HepG2 (cell line): Measurements from ENCODE around the gene TOMM7. TPM values are rescaled to one million over a fixed set of nuclear protein-coding genes. Genes with fewer than 3 reads are reported as not detected.

Experiments
- CC2D1A ChIP-seq: sonication (generic); formaldehyde crosslinking; IDR thresholded peaks from 2 replicates; pipeline ENCODE4 v1.8.1; 2023; ENCODE audit warnings: mild to moderate bottlenecking, missing genetic modification reagents
- DNMT3B ChIP-seq: conservative IDR thresholded peaks from 2 replicates; pipeline ENCODE4 v1.6.1; 2016; ENCODE audit warnings: missing biosample characterization, control low read depth
- ERF ChIP-seq: IDR thresholded peaks from 2 replicates; pipeline ENCODE4 v1.6.1; 2018; ENCODE audit warnings: missing biosample characterization, missing genetic modification reagents
- HNF4G ChIP-seq, 2 experiments: sonication (generic) in 1 of 2; formaldehyde crosslinking in 1 of 2; IDR thresholded peaks; 2 replicates each; pipeline versions ENCODE4 v1.4.0 to v1.6.1; 2011 to 2020; ENCODE audit warnings: borderline replicate concordance in 2 of 2, low read depth in 2 of 2, mild to moderate bottlenecking in 2 of 2, low read length in 1 of 2, missing genetic modification reagents in 1 of 2, moderate library complexity in 1 of 2
- HNRNPLL ChIP-seq: fragments of 200-400 bp; formaldehyde crosslinking; IDR thresholded peaks from 2 replicates; pipeline ENCODE4 v1.6.1; 2017; ENCODE audit warnings: mild to moderate bottlenecking, low read depth, low read length; ENCODE audit not compliant: poor library complexity, severe bottlenecking
- IKZF5 ChIP-seq: IDR thresholded peaks from 2 replicates; pipeline ENCODE4 v1.6.1; 2018; ENCODE audit warnings: missing genetic modification reagents, mild to moderate bottlenecking, missing compliant biosample characterization
- IRX3 ChIP-seq: sonication (generic); formaldehyde crosslinking; IDR thresholded peaks from 2 replicates; pipeline ENCODE4 v1.8.1; 2023; ENCODE audit warnings: mild to moderate bottlenecking, low read depth, missing genetic modification reagents, borderline replicate concordance
- PATZ1 ChIP-seq: sonication (generic); formaldehyde crosslinking; IDR thresholded peaks from 2 replicates; pipeline ENCODE4 v1.4.0; 2020; ENCODE audit warnings: missing genetic modification reagents
- PHF5A ChIP-seq: IDR thresholded peaks from one replicate; pipeline ENCODE4 v1.6.1; 2018; ENCODE audit warnings: low read depth, missing genetic modification reagents; ENCODE audit not compliant: unreplicated experiment
- PLRG1 ChIP-seq: fragments of 450-650 bp; conservative IDR thresholded peaks from 2 replicates; pipeline ENCODE4 v1.6.1; 2016
- PTBP1 ChIP-seq: fragments of 200-400 bp; formaldehyde crosslinking; IDR thresholded peaks from 2 replicates; pipeline ENCODE4 v1.6.1; 2018; ENCODE audit warnings: low read length, low read depth; ENCODE audit not compliant: poor library complexity, severe bottlenecking
- SMYD3 ChIP-seq: sonication (generic); formaldehyde crosslinking; IDR thresholded peaks from 2 replicates; pipeline ENCODE4 v1.8.1; 2023; ENCODE audit warnings: mild to moderate bottlenecking, missing genetic modification reagents
- TOPORS ChIP-seq: sonication (generic); formaldehyde crosslinking; IDR thresholded peaks from 2 replicates; pipeline ENCODE4 v1.8.0; 2023; ENCODE audit warnings: mild to moderate bottlenecking, missing genetic modification reagents
- TP53 ChIP-seq: sonication (generic); formaldehyde crosslinking; conservative IDR thresholded peaks from 2 replicates; pipeline ENCODE4 v1.4.0; 2020; ENCODE audit warnings: missing genetic modification reagents
- XRCC5 ChIP-seq: fragments of 200-400 bp; formaldehyde crosslinking; optimal IDR thresholded peaks from 2 replicates; pipeline ENCODE3; 2017; ENCODE audit warnings: mild to moderate bottlenecking, low read length
- ZBTB33 ChIP-seq: sonication (generic); formaldehyde crosslinking; IDR thresholded peaks from 2 replicates; pipeline ENCODE4 v1.4.0; 2020; ENCODE audit warnings: missing genetic modification reagents
- ZBTB7A ChIP-seq: sonication (generic); formaldehyde crosslinking; IDR thresholded peaks from 2 replicates; pipeline ENCODE4 v1.8.0; 2022; ENCODE audit warnings: mild to moderate bottlenecking, missing genetic modification reagents
- ZFY ChIP-seq: sonication (generic); formaldehyde crosslinking; IDR thresholded peaks from 2 replicates; pipeline ENCODE4 v1.4.0; 2020; ENCODE audit warnings: missing genetic modification reagents
- ZNF501 ChIP-seq: sonication (generic); formaldehyde crosslinking; IDR thresholded peaks from 2 replicates; pipeline ENCODE4 v1.5.1; 2020; ENCODE audit warnings: mild to moderate bottlenecking, moderate library complexity, missing genetic modification reagents
- ZNF652 ChIP-seq: IDR thresholded peaks from 2 replicates; pipeline ENCODE4 v1.6.1; 2016; ENCODE audit warnings: low read depth, borderline replicate concordance
- ZNF737 ChIP-seq: sonication (generic); formaldehyde crosslinking; IDR thresholded peaks from 2 replicates; pipeline ENCODE4 v1.5.0; 2020; ENCODE audit warnings: missing genetic modification reagents, mild to moderate bottlenecking, borderline replicate concordance
- ZSCAN12 ChIP-seq: sonication (generic); formaldehyde crosslinking; IDR thresholded peaks from 2 replicates; pipeline ENCODE4 v1.9.0; 2021; ENCODE audit warnings: mild to moderate bottlenecking, missing genetic modification reagents
- polyA plus RNA-seq, 8 experiments: library from polyadenylated mRNA; depleted of rRNA in 3 of 8; stranded (reverse) in 7 of 8; unstranded in 1 of 8; fragments of >200 nt; fragmentation: Illumina TruSeq in 4 of 8; extraction: Trizol in 4 of 8; gene quantifications; 2 replicates each; pipeline versions ENCODE4 v1.2.1 to v1.2.3, GENCODE V29; 2011 to 2016; ENCODE audit warnings: low read depth in 4 of 8, missing spikeins in 1 of 8, mixed read lengths in 1 of 8; ENCODE audit not compliant: insufficient read depth in 1 of 8
- total RNA-seq, 5 experiments: library from RNA; depleted of rRNA; stranded (reverse); fragments of >200 nt; fragmentation: Illumina TruSeq; extraction: Trizol; gene quantifications; 2 replicates each; pipeline ENCODE4 v1.2.3, GENCODE V29; 2016; ENCODE audit warnings: low read depth in 1 of 5
- TF ChIP-seq, protein P1 (sequence below): sonication (generic); formaldehyde crosslinking; IDR thresholded peaks from 2 replicates; pipeline ENCODE4 v1.5.0; 2020; ENCODE audit warnings: missing genetic modification reagents, mild to moderate bottlenecking, borderline replicate concordance
- TF ChIP-seq, protein P2 (sequence below): sonication (generic); formaldehyde crosslinking; IDR thresholded peaks from 2 replicates; pipeline ENCODE4 v1.4.0; 2020; ENCODE audit warnings: missing genetic modification reagents

The TOMM7 gene
- total and polyA plus RNA-seq, 2 of the 13 experiments (the other 11 are each of a cell fraction or from before 2014, with no cell fraction given), result 251 to 369 TPM

GRCh38 chr7:22786290-22786932, 36.2 kb downstream of the TOMM7 start (continued):
- TF ChIP-seq ZNF652 (CRISPR knock-in tag) (peak; percentile 100), PATZ1 (CRISPR knock-in tag) (peak; percentile 52), DNMT3B (no peak), HNRNPLL (no peak), SMYD3 (CRISPR knock-in tag) (peak; percentile 75), ZFY (peak; percentile 65), CC2D1A (peak; percentile 26; the same call in 1 of the 2 replicates), ZNF737 (CRISPR knock-in tag) (no peak), IKZF5 (CRISPR knock-in tag) (peak; percentile 89), ZBTB7A (CRISPR knock-in tag) (no peak), ZNF501 (peak; percentile 87), TP53 (CRISPR knock-in tag) (no peak), IRX3 (CRISPR knock-in tag) (no peak), ZSCAN12 (CRISPR knock-in tag) (no peak), ZBTB33 (CRISPR knock-in tag) (peak; percentile 42; the same call in 1 of the 2 replicates), PTBP1 (no peak), TOPORS (CRISPR knock-in tag) (peak; percentile 89), XRCC5 (peak; percentile 41), ERF (CRISPR knock-in tag) (peak; percentile 72; the same call in 1 of the 2 replicates), PLRG1 (no peak), HNF4G (IDR thresholded peaks at IDR 0.05; ENCODE audit: borderline replicate concordance, low read depth, low read length) (peak; percentile 98), HNF4G (CRISPR knock-in tag; IDR thresholded peaks at IDR 0.05; ENCODE audit: borderline replicate concordance, low read depth) (peak; percentile 95), PHF5A (no peak)
- TF ChIP-seq, protein P1, sequence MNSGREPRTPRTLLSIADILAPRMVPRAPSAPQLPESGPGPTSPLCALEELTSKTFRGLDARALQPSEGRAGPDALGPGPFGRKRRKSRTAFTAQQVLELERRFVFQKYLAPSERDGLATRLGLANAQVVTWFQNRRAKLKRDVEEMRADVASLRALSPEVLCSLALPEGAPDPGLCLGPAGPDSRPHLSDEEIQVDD (CRISPR knock-in tag), result no peak
- TF ChIP-seq, protein P2, sequence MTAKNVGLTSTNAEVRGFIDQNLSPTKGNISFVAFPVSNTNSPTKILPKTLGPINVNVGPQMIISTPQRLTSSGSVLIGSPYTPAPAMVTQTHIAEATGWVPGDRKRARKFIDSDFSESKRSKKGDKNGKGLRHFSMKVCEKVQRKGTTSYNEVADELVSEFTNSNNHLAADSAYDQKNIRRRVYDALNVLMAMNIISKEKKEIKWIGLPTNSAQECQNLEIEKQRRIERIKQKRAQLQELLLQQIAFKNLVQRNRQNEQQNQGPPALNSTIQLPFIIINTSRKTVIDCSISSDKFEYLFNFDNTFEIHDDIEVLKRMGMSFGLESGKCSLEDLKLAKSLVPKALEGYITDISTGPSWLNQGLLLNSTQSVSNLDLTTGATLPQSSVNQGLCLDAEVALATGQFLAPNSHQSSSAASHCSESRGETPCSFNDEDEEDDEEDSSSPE (CRISPR knock-in tag), result no peak
